ENCODE measurements around the gene GRIP1.

Gene GRIP1, protein sequence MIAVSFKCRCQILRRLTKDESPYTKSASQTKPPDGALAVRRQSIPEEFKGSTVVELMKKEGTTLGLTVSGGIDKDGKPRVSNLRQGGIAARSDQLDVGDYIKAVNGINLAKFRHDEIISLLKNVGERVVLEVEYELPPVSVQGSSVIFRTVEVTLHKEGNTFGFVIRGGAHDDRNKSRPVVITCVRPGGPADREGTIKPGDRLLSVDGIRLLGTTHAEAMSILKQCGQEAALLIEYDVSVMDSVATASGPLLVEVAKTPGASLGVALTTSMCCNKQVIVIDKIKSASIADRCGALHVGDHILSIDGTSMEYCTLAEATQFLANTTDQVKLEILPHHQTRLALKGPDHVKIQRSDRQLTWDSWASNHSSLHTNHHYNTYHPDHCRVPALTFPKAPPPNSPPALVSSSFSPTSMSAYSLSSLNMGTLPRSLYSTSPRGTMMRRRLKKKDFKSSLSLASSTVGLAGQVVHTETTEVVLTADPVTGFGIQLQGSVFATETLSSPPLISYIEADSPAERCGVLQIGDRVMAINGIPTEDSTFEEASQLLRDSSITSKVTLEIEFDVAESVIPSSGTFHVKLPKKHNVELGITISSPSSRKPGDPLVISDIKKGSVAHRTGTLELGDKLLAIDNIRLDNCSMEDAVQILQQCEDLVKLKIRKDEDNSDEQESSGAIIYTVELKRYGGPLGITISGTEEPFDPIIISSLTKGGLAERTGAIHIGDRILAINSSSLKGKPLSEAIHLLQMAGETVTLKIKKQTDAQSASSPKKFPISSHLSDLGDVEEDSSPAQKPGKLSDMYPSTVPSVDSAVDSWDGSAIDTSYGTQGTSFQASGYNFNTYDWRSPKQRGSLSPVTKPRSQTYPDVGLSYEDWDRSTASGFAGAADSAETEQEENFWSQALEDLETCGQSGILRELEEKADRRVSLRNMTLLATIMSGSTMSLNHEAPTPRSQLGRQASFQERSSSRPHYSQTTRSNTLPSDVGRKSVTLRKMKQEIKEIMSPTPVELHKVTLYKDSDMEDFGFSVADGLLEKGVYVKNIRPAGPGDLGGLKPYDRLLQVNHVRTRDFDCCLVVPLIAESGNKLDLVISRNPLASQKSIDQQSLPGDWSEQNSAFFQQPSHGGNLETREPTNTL

DNA sequence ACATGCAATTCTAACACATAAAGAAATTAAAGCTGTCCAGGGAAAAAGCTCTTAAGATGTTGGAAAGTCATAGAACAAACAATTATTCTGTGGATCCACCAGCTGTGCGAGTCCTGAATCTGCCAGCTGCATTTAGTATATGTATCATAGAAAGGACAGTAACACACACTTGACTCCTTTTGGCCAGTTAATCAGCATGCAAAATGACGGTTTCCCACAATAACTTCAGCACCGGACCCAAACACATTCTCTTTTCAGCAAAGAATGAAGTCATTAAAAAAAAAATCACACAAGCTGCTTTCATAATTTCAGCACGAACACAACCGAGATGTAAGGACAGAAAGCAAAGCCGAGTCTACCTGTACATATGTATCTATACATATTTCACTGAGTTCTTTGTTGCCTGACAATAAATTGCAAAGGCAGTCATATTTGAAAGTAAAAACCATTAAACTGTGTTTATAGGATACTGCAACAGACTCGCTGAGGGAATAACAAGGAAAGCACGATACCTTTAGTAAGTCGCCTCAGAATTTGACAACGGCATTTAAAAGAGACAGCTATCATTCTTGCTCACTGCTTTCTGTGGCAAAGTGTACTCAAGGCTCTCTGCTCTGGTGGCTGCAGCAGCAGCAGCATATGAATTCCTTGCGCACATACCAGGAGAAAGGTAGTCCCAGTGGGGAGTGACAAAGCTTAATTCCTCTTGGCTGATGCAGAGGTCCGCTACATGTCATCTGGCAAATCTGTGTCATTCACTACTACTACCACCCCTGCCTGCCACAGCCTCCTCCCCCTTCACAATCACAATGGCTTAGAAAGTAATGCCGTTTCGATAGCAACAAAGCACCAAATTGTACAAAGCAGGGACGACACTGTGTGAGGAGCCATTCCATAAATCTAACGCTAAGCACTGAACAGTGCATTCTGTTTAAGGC lies at the start of gene GRIP1:
GRIP1 (minus strand) TSS at position 739 of the 938 bp plus-strand sequence; CDS start at position 567, 172 bp downstream.
- DNase-seq (ENCODE audit: insufficient read length, low spot score) (no peak), FAIRE-seq (no peak)

DNA sequence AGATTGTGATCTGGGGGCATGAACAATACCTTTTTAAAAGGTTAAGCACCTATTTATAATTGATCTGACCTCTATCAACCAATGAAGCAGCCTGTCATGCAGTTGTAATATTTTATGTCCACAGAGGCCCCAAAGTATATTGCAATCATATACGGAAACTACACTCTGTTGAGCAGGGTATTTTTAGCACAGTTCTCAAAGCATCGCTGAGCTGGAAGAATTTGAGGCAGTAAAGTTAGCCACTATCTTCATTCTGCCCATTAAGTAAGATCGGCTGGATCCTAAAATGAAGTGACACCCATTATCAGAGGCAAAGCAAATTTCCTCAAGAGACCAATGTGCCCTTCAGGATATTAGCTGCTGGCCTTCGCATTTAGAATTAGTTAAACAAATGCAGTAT lies 47.7 kb upstream of the GRIP1 start:
- FAIRE-seq: no peak

DNA sequence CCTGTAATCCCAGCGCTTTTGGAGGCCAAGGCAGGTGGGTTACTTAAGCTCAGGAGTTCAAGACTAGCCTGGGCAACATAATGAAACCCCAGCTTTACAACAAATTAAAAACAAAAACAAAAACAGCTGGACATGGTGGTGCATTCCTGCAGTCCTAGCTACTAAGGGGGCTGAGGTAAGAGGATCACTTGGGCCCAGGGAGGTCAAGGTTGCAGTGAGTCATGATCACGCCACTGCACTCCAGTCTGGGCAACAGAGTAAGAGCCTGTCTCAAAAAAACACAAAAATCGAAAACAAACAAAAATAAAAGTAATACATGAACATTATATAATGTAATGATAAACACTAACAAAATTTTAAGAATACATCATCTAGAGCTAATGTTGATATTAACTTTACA lies 46.2 kb upstream of the GRIP1 start:
- FAIRE-seq: no peak
- no peak for DNase-seq (ENCODE audit: insufficient read length, low spot score)

More for the DNA sequence above, 47.7 kb upstream of the GRIP1 start:
- no peak for DNase-seq (ENCODE audit: insufficient read length, low spot score)

DNA sequence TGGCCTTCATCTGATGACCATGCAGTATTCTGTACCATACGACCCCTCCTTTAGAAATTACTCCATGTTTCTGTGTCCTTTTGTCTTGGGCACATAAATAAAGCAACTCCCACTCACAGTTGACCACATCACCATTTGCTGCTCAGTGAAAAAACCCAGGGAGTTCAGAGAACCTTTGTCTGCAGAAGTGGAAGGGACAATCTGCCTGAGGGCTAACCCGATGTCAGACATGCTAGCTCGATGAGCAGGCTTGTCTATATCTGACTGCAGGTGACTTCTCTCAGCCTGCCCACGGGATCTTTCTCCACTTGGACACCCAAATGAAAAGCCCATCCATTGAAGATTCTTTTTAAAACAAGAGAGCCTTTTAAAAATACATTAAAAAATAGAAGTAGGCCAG lies 45.7 kb upstream of the GRIP1 start:
- FAIRE-seq: no peak
- DNase-seq (ENCODE audit: insufficient read length, low spot score): no peak

DNA sequence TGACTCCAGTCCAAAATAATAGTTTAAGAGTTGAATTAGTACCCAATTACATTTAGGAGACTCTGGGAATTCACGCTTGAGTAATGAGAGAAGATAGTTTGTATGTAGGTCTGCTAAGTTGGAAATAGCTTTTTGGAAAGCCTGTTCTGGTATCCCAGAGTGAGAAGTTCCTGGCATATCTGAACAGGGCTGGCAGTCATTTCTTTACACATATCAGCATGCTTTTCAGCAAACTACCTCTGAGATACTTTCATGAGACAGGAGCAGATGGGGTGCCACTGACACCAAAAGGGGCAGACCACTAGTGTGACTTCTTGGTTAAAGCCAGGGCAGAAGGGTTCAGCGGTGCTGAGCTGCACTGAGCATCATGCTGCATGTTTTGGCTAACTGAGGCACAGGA lies 45.1 kb upstream of the GRIP1 start:
- FAIRE-seq (no peak), DNase-seq (ENCODE audit: insufficient read length, low spot score) (no peak)

DNA sequence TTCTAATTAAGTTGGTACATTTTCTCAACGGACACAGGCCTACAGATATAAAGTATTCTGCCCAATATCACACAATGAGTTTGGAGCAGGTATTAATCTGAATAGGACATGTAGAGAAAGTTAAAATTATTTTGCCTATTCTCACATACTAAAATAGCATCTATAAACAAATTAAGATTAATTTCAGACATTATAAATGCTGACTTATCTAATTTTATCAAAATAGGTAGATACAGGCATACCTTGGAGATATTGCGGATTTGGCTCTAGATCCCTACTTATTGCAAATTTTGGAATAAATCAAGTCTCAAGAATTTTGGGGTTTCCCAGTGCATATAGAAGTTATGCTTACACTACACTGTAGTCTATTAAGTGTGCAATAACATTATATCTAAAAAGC lies 41.0 kb upstream of the GRIP1 start:
- DNase-seq (ENCODE audit: insufficient read length, low spot score): no peak
- FAIRE-seq: no peak

DNA sequence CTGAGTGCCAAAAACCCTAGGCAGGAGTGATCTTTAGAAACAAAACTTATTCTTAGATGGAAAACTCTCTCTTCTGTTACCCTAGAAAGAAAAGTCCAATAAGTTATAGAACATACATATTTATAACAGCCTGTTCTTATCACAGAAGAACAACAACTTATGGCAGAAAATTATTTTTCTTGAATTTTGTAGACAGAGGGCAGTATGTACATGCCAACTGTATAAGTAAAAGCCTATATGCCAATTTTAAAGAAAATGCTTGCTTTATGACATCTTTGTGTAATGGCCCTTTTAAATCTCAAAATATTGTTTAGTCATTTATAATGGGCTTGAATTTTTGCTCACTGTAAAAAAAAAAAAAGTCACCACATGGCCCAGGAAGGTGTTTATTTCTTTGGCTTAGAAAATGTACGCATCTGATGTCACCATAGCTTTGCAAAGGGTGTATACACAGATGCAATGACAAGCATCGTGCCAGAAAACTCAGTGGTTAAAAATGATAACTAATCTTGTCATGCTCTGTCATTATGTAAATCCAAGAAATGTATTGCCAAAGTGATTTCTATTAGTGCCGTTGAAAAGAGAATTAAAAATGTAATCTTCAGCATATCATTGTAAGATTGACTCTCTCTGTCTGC lies 38.3 kb upstream of the GRIP1 start:
- FAIRE-seq (no peak), DNase-seq (ENCODE audit: insufficient read length, low spot score) (no peak)

DNA sequence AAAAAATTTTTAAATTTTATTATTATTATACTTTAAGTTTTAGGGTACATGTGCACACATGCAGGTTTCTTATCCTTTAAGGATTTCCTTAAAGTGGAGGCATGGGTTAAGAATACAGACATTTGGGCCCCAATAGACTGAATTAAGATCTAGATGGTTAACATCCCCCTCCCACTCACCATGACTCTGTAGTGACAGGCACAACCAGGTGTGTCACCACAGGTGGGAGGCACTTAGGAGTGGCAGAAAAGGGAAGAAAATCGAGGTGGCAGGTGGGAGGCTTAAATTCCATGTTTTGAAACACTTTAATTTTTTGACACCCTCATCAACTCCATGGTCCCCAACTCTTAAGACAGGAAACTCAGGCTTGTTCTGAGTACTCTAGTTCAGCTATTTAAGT lies 37.6 kb upstream of the GRIP1 start:
- DNase-seq (ENCODE audit: insufficient read length, low spot score) (no peak), FAIRE-seq (no peak)

DNA sequence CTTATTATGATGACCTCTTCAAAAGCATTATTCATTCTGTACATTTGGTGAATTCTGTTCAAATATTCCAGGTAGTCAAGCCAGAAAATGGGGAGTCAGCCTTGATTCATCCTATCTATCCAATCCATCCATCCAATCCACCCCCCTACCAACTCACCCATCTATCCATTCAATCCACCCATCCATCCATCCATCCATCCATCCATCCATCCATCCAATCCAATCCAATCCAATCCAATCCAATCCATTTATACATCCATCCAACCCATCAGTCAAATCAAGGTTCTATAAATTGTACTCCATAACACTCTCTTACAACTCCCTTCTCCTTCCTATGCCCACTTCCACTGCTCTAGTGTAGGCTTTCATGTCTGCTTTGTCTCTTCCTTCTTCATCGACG lies 35.8 kb upstream of the GRIP1 start:
- DNase-seq (ENCODE audit: insufficient read length, low spot score) (no peak), FAIRE-seq (no peak)

DNA sequence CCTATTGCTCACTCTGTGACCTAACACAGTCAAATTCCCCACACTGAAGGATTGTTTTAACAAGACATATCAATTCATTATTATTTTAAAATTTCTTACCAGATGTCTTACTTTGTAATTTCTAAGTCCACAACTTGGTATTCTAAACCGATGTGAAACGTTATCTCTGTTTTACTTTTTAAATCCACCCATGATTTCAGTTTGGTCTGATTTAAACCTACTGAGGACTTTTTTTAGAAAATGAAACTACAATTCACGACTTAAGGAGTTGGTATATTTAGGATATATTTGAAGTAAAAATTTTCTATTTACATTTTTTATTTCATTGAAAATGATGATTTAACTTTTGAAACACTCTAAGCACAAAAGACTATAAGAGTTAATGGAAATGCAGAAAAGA lies 35.1 kb upstream of the GRIP1 start:
- DNase-seq (ENCODE audit: insufficient read length, low spot score) (no peak), FAIRE-seq (no peak)

DNA sequence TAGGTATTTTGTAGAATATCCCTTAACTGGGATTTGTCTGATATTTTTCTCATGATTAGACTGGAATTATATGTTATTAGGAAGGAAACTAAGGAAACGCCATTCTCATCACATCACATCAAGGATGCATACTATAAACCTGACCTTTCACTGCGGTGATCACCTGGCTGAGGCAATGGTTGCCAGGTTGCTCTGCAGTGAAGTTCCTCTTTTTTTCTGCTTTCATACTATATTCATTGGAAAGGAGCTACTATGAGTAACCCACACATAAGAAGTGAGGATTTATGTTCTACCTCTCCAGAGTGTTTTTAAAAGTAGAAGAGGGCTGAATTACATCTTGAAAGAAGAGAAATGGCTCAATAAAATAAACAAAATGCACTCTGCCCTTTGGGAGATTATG lies 31.0 kb upstream of the GRIP1 start:
- no peak for FAIRE-seq
- DNase-seq (ENCODE audit: insufficient read length, low spot score): no peak

DNA sequence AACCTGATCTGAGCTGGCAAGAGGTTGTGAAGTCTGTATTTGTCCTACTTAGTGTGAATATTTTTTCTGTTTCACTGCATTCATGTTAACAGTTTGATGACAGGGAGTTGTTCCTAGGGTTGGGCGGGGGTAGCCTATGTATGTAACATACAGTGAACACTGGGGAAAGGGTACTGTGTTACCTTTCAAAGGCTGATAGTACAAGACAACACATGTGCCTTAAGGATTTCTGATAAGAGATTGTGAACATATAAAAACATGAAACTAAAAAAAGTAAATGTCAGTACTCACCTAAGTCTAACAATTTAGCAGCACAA lies 30.5 kb upstream of the GRIP1 start:
- DNase-seq (ENCODE audit: insufficient read length, low spot score) (no peak), FAIRE-seq (no peak)

DNA sequence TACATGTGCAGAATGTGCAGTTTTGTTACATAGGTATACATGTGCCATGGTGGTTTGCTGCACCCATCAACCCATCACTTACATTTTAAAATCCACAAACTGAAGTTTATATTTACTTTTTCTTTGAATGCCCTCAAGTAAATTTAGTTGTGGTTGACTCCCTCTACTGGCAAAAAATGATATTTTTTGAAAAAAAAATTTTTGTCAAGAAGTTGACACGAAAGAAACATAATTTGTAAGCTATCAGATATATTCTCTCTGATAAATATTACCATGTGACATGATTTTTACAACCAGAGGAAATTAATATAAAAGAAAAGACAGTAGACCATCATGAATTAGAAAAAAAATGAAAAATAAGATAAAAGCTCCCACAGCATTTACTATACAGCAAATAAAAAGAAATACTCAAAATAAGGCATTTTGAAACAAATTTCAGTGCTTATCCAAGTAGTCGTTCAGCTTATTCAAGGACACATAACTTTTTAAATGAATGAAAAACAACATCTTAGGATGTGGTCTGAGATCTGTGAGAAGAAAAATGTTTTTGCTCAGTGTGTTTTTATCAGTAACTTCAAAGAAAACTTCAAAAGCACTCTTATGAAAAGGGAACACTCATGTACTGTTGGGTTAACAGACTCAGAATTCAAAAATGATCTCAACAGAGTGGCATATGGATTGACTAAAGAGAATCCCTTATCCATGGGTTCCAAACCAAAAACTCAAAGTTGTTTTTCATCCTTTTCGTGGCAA lies 30.0 kb upstream of the GRIP1 start:
- no peak for FAIRE-seq

DNA sequence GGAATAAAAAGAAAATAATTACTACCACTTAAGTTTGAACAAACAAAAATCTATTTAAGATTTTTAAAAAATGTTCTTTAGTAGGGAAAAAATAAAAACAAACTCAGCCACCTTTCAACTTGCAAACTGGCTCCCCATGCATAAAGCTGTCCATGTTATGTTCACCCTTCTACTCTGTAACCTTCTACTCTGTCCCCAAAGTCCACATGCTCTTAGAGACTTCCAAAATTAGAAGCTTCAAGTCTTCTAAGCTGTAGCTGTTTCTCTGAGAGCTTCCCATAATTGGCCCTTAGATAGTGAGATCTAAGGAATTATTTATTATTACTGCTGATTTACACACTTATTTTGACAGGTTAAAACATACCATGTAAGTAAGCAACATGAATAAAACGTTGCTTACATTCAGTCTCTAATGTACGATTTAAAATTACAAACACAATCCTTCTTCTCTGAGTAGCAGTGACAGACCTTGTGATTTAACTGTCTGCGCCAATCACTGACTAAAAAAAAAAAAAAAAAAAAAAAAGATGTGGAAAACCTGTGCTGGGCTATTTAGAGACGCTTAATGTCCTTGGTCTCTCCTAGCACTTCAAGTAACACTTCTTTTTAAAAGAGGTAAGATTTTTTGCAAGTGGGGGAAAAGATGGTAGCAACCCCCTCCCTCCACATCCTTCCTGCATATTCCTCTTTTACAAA lies 28.3 kb upstream of the GRIP1 start:
- no peak for FAIRE-seq
- no peak for DNase-seq (ENCODE audit: insufficient read length, low spot score)

More for the DNA sequence above, 30.0 kb upstream of the GRIP1 start:
- no peak for DNase-seq (ENCODE audit: insufficient read length, low spot score)

DNA sequence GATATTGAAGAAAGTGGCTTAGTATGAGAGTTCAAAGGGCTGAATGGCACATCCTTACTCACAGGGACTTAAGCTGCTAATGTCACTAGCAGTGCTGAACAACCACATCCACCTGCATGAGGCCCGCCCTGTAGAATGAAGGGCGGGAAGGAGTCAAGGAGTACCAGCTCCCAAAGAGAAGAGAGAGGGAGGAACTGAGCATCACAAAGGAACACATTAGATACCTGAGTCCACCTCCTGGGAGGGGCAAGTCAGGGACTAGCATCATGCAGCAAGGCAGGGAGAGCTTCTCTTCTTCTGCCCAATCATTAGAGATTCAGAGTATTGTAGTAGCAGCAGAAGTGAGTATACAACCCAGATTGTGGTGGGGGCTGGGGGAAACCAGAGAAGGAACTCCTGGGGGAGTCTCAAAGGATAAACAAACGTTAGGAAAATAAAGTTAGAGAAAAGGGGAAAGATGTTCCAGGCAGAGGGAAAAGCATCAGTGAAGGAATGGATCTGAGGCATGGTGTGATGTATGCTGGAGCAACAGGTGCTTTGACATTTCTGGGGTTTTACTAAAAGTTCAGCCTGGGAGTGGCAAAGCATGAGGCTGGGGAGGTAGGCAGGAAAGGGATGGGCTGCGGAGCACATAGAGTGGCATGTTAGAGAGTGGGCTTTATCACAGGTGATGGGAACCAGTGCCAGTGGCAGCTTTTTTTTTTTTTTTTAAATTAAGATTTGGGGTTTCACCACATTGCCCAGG lies 21.0 kb upstream of the GRIP1 start:
- FAIRE-seq (no peak), DNase-seq (ENCODE audit: insufficient read length, low spot score) (no peak)

DNA sequence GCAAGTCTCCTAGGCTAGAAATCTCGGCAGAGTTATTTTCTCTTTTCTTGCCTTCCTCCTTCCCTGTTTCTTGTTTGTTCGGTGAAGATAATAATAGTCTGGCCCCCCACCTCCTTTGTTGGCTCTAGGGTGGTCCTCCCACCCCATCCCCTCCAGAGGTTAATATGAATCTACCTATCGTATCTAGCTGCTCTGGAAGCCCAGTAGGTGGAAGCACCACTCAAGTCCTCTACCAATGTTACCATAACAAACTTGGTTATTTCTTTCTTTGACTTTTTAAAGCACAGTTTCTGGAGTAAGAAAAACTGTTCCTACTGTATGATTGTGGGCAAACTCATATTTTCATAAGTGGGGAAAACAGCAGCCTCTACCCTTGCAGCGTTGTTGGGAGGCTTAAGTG lies 19.7 kb upstream of the GRIP1 start:
- no peak for FAIRE-seq
- DNase-seq (ENCODE audit: insufficient read length, low spot score): no peak

DNA sequence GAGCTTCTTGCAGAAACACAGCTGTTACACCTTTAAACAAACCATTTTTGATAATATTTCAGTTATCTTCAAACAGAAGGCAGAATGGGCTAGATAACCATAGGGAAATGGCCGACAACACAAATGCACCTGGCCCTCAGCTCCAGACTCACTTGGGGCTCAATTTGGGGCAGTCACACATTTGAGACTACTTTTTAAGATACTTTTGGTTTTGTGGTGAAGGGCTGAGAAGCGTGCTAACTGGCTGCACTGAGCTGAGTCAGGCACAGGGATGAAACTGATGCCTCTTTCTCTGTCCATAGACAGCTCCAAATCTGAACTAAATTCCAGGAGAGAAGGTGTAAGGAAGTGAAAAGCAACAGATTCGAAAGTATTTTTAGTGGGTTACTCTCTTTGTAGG lies 18.5 kb upstream of the GRIP1 start:
- no peak for DNase-seq (ENCODE audit: insufficient read length, low spot score)
- no peak for FAIRE-seq

All from HTR-8/SVneo (cell line).